Adrenal gland (tissue), 5 donors: ENCODE measurements around the gene VWCE.
"Not testable (repeated sequence)": the region's sequence is repeated elsewhere in the genome, so short reads cannot be mapped to it uniquely, and the experiment has no call there.

ENCODE experiments used
- POLR2A ChIP-seq, 2 donors: fragments of 450-650 bp; IDR thresholded peaks; one replicate each; pipeline ENCODE4 v1.6.1; 2017; ENCODE audit warnings: antibody characterized with exemption in 2 of 2, mild to moderate bottlenecking in 2 of 2, moderate library complexity in 1 of 2
- TF ChIP-seq, protein P1 (sequence below), 6 experiments: fragments of 450-650 bp in 4 of 6; fragments of 200-600 bp in 2 of 6; sonication (generic) in 1 of 6; IDR thresholded peaks; 1 replicate in 5 of 6; 2 replicates in 1 of 6; pipeline versions ENCODE4 v1.5.1 to v1.8.0; 2016 to 2021; ENCODE audit warnings: antibody characterized with exemption in 6 of 6, mild to moderate bottlenecking in 2 of 6, moderate library complexity in 1 of 6
- donor health status: DM: no; HTN: no; CAD: no.

DNA sequence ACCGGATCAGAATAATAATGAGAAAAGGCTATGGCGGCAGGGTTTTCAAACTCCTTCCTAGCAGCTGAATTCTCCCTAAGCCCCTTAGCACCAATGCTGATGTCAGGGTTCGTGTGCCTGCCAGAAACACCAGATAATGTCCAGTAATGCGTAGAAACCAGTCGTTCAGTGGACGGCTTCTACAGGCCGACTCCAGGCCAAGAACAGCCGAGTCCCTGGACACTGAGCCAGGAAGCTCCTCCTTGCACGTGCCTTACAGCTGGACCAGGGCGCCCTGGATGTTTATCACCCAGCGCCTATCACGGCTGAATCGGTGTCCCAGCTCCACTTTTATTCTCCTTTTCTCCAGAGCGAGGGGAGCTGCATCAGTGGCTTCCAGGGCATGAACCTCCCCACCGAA lies 64.1 kb downstream of the VWCE start:
- TF ChIP-seq, protein P1, sequence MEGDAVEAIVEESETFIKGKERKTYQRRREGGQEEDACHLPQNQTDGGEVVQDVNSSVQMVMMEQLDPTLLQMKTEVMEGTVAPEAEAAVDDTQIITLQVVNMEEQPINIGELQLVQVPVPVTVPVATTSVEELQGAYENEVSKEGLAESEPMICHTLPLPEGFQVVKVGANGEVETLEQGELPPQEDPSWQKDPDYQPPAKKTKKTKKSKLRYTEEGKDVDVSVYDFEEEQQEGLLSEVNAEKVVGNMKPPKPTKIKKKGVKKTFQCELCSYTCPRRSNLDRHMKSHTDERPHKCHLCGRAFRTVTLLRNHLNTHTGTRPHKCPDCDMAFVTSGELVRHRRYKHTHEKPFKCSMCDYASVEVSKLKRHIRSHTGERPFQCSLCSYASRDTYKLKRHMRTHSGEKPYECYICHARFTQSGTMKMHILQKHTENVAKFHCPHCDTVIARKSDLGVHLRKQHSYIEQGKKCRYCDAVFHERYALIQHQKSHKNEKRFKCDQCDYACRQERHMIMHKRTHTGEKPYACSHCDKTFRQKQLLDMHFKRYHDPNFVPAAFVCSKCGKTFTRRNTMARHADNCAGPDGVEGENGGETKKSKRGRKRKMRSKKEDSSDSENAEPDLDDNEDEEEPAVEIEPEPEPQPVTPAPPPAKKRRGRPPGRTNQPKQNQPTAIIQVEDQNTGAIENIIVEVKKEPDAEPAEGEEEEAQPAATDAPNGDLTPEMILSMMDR (IDR thresholded peaks at IDR 0.05), result not testable (repeated sequence)
- TF ChIP-seq POLR2A (IDR thresholded peaks at IDR 0.05), result not testable (repeated sequence)
